Adrenal gland (tissue), 12 donors: ENCODE results near the gene PPP1R12C. TPM values are rescaled to one million over a fixed set of nuclear protein-coding genes. Genes with fewer than 3 reads are reported as not detected.

ENCODE experiments used
- DNase-seq, 7 donors: peaks; one replicate each; pipeline ENCODE4 v3.0.0-alpha.2; 2019 to 2020
- H3K27ac ChIP-seq, 5 donors: fragments of 200-600 bp; sonication (generic) in 4 of 5; 1 replicate in 3 of 5; 2 replicates in 2 of 5; pipeline versions ENCODE4 v1.5.1 to v1.8.0; 2016 to 2020; ENCODE audit warnings: mild to moderate bottlenecking in 1 of 5
- H3K27me3 ChIP-seq: fragments of 200-600 bp; 2 replicates; pipeline ENCODE4 v1.8.0; 2021
- H3K36me3 ChIP-seq, 2 donors: fragments of 200-600 bp; replicated peaks in 1 of 2; 1 replicate in 1 of 2; 2 replicates in 1 of 2; pipeline versions ENCODE4 v1.5.1 to v1.8.0; 2018 to 2022
- H3K4me1 ChIP-seq, 2 donors: fragments of 200-600 bp; replicated peaks in 1 of 2; 1 replicate in 1 of 2; 2 replicates in 1 of 2; pipeline versions ENCODE4 v1.5.1 to v1.8.0; 2018 to 2021
- H3K4me3 ChIP-seq, 4 donors: fragments of 200-600 bp; sonication (generic) in 3 of 4; one replicate each; pipeline ENCODE4 v1.5.1; 2016 to 2018
- H3K9me3 ChIP-seq, 3 donors: fragments of 200-600 bp; sonication (generic) in 1 of 3; replicated peaks in 1 of 3; 1 replicate in 2 of 3; 2 replicates in 1 of 3; pipeline versions ENCODE4 v1.5.1 to v1.8.0; 2016 to 2021
- POLR2A ChIP-seq, 2 donors: fragments of 450-650 bp; IDR thresholded peaks; one replicate each; pipeline ENCODE4 v1.6.1; 2017; ENCODE audit warnings: antibody characterized with exemption in 2 of 2, mild to moderate bottlenecking in 2 of 2, moderate library complexity in 1 of 2
- WGBS, 4 donors: extraction: QIAGEN DNeasy Blood & Tissue Kit in 2 of 4; methylation state at CpG; one replicate each; pipeline versions ENCODE4 v1.1.5 to v1.1.7; 2013 to 2017; 5-methylcytosine and 5-hydroxymethylcytosine counted together
- intact Hi-C, 2 donors: fragments of 100-400 bp; cut with DNase I; formaldehyde crosslinking; loops; one replicate each; pipeline versions ENCODE4 v1.14.1 to v1.15.0; 2022 to 2023
- polyA plus RNA-seq, 3 donors: library from polyadenylated mRNA; stranded (reverse); fragments of 200-250 nt in 2 of 3; fragments of 350-450 nt in 1 of 3; fragmentation: Illumina TruSeq in 1 of 3; extraction: RNeasy Lipid Tissue Mini Kit (QIAGEN cat#74804) in 1 of 3; gene quantifications; one replicate each; pipeline ENCODE4 v1.2.3, GENCODE V29; 2013 to 2014
- total RNA-seq, 9 donors: library from RNA; depleted of rRNA in 4 of 9; stranded (reverse); fragments of >200 nt in 4 of 9; fragments of 120-200 nt in 1 of 9; fragmentation: NEBNext Ultra II Directional in 1 of 9; extraction: Animal tissue kit (Norgen Biotek cat#: 25700) in 1 of 9; gene quantifications; one replicate each; pipeline versions ENCODE4 v1.1.0 to v1.2.4, GENCODE V29; 2013 to 2023
- TF ChIP-seq, protein P1 (sequence below), 6 experiments: fragments of 450-650 bp in 4 of 6; fragments of 200-600 bp in 2 of 6; sonication (generic) in 1 of 6; IDR thresholded peaks; 1 replicate in 5 of 6; 2 replicates in 1 of 6; pipeline versions ENCODE4 v1.5.1 to v1.8.0; 2016 to 2021; ENCODE audit warnings: antibody characterized with exemption in 6 of 6, mild to moderate bottlenecking in 2 of 6, moderate library complexity in 1 of 6
- donor health status: healthy with polysubstance abuse.
- donor health status: Bipolar disorder and iron deficiency.
- donor health status: DM: yes; HTN: yes; CAD: no.
- donor health status: DM: no; HTN: no; CAD: no.
- donor health status: DM: no; HTN: no; CAD: no.
- donor health status: DM: yes; HTN: yes; CAD: no.

The PPP1R12C gene
- total and polyA plus RNA-seq, 12 donors: 22.1 to 251 (median 76.2) TPM

- Histone ChIP-seq H3K4me1 (no peaks in the 10 kb centered on the region), H3K36me3 (peaks cover 0 to 65% of the 10 kb centered on the region in 2 donors), H3K27me3 (no peaks in the 10 kb centered on the region), H3K9me3 (no peaks in the 10 kb centered on the region), H3K27ac (no peak overlapping the region), H3K4me3 (no peak overlapping the region)
- TF ChIP-seq, protein P1, sequence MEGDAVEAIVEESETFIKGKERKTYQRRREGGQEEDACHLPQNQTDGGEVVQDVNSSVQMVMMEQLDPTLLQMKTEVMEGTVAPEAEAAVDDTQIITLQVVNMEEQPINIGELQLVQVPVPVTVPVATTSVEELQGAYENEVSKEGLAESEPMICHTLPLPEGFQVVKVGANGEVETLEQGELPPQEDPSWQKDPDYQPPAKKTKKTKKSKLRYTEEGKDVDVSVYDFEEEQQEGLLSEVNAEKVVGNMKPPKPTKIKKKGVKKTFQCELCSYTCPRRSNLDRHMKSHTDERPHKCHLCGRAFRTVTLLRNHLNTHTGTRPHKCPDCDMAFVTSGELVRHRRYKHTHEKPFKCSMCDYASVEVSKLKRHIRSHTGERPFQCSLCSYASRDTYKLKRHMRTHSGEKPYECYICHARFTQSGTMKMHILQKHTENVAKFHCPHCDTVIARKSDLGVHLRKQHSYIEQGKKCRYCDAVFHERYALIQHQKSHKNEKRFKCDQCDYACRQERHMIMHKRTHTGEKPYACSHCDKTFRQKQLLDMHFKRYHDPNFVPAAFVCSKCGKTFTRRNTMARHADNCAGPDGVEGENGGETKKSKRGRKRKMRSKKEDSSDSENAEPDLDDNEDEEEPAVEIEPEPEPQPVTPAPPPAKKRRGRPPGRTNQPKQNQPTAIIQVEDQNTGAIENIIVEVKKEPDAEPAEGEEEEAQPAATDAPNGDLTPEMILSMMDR (IDR thresholded peaks at IDR 0.05): no peak
- TF ChIP-seq POLR2A (IDR thresholded peaks at IDR 0.05): no peak
- intact Hi-C loops: no loop called here
- WGBS, 4 donors: 83 to 97% (median 90%) methylated on average over 7 of the region's 7 CpGs
- no peak for DNase-seq
Measured at GRCh38 chr19:55053735-55054134, 63.7 kb downstream of the PPP1R12C start.

DNA sequence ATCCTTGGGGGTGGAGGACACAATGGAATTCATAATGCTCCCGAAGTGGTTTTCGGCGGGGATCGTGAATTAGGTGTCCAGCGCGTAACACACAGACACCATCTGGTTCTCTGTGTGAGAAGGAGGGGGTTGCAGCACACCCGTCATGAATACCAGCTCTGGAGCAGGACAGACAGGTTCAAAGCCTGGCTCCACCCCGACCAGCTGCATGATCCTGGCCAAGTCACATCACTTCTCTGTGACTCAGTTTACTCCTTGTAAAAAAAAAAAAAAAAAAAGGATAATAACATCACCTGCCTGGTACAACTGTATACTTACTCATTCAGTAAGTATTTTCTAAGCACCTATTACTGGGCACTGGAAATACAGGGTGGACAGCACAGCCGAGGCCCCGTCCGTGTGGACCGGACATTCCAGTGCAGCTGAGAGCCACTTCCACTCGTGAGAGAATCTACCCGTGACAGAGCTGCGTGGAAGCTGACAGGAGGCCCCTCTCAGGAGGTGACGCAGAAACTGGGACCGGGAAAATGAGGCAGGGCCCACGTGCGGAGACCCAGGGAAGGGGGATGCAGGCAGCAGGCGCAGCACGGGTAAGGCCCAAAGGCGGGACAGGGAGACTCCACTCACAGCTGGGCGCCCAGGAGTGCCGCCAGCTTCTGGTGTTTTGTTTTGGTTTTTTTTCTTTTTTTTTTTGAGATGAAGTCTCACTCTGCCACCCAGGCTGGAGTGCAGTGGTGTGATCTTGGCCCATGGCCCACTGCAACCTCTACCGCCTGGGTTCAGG, 66.5 kb downstream of the PPP1R12C start:
- H3K9me3 ChIP-seq: no peaks in the 10 kb centered on the region
- intact Hi-C loops: no loop called here
- no peaks in the 10 kb centered on the region for H3K4me1 ChIP-seq
- H3K36me3 ChIP-seq: peaks cover 0 to 66% of the 10 kb centered on the region in 2 donors
- no peak for TF ChIP-seq POLR2A (IDR thresholded peaks at IDR 0.05)
- TF ChIP-seq, protein P1 (IDR thresholded peaks at IDR 0.05): no peak
- 93 to 98% (median 97%) methylated on average over 25 of the region's 25 CpGs for WGBS, 4 donors
- no peaks in the 10 kb centered on the region for H3K27me3 ChIP-seq
- H3K4me3 ChIP-seq: no peak overlapping the region
- H3K27ac ChIP-seq: no peak overlapping the region
- DNase-seq: no peak

- H3K4me3 ChIP-seq: no peak overlapping the region
- 87 to 93% (median 92%) methylated on average over 8 to 15 of the region's 15 CpGs for WGBS, 4 donors
- no peak overlapping the region for H3K27ac ChIP-seq
- intact Hi-C loops: no loop called here
- H3K36me3 ChIP-seq: peaks cover 0 to 61% of the 10 kb centered on the region in 2 donors
- no peaks in the 10 kb centered on the region for H3K4me1 ChIP-seq
- TF ChIP-seq, protein P1 (IDR thresholded peaks at IDR 0.05): no peak
- TF ChIP-seq POLR2A (IDR thresholded peaks at IDR 0.05): no peak
- DNase-seq: no peak
- H3K27me3 ChIP-seq: no peaks in the 10 kb centered on the region
- no peaks in the 10 kb centered on the region for H3K9me3 ChIP-seq
Measured at GRCh38 chr19:55048446-55048845, 69.0 kb downstream of the PPP1R12C start.

- TF ChIP-seq, protein P1 (IDR thresholded peaks at IDR 0.05): no peak
- TF ChIP-seq POLR2A (IDR thresholded peaks at IDR 0.05): no peak
- intact Hi-C loops: no loop called here
- H3K36me3 ChIP-seq: peaks cover 0 to 56% of the 10 kb centered on the region in 2 donors
Measured at GRCh38 chr19:55047951-55048350, 69.5 kb downstream of the PPP1R12C start.

More at GRCh38 chr19:55047951-55048350, 69.5 kb downstream of the PPP1R12C start:
- no peaks in the 10 kb centered on the region for H3K27me3 ChIP-seq
- DNase-seq: no peak
- H3K4me3 ChIP-seq: no peak overlapping the region
- no peaks in the 10 kb centered on the region for H3K9me3 ChIP-seq
- H3K27ac ChIP-seq: no peak overlapping the region
- H3K4me1 ChIP-seq: no peaks in the 10 kb centered on the region
- 94 to 98% (median 97%) methylated on average over 9 to 12 of the region's 12 CpGs for WGBS, 4 donors
